ENCODE measurements around the gene USH1G. TPM values are rescaled to one million over a fixed set of nuclear protein-coding genes. Genes with fewer than 3 reads are reported as not detected.
"Not testable (repeated sequence)": the region's sequence is repeated elsewhere in the genome, so short reads cannot be mapped to it uniquely, and the experiment has no call there.

The USH1G gene
- total RNA-seq, 1 donor from 2014 or later: 0.21 TPM

GRCh38 chr17:74907012-74907411 is 16.0 kb downstream of the USH1G start:
- TF ChIP-seq CTCF (IDR thresholded peaks at IDR 0.05): no peak
- Histone ChIP-seq H3K27me3 (ENCODE audit: low read depth) (peaks cover 3% of the 10 kb centered on the region), H3K4me1 (no peaks in the 10 kb centered on the region), H3K4me3 (no peak overlapping the region), H3K27ac (no peak overlapping the region), H3K36me3 (no peaks in the 10 kb centered on the region), H3K9me3 (no peaks in the 10 kb centered on the region)
- intact Hi-C loops (cut with DNase I): no loop called here
- ATAC-seq (no peak), DNase-seq (no peak)

- H3K27ac ChIP-seq; H3K27me3 ChIP-seq (ENCODE audit: low read depth); ATAC-seq; H3K36me3 ChIP-seq; DNase-seq; intact Hi-C loops (cut with DNase I); H3K4me1 ChIP-seq; H3K4me3 ChIP-seq; H3K9me3 ChIP-seq: not testable (repeated sequence)
These were observed 16.8 kb downstream of the USH1G start for GRCh38 chr17:74906214-74906793.

- H3K27ac ChIP-seq: no peak overlapping the region
- DNase-seq (no peak), ATAC-seq (no peak)
- no peaks in the 10 kb centered on the region for H3K4me1 ChIP-seq
- H3K27me3 ChIP-seq (ENCODE audit: low read depth): peaks cover 3% of the 10 kb centered on the region
- H3K9me3 ChIP-seq: no peaks in the 10 kb centered on the region
- H3K36me3 ChIP-seq: no peaks in the 10 kb centered on the region
- intact Hi-C loops (cut with DNase I): no loop called here
- no peak overlapping the region for H3K4me3 ChIP-seq
- no peak for TF ChIP-seq CTCF (IDR thresholded peaks at IDR 0.05)
These were observed 18.2 kb downstream of the USH1G start for GRCh38 chr17:74904687-74905409.

GRCh38 chr17:74903671-74904070 is 19.4 kb downstream of the USH1G start:
- H3K4me3 ChIP-seq: no peak overlapping the region
- ATAC-seq (no peak), DNase-seq (no peak)
- intact Hi-C loops (cut with DNase I): no loop called here
- no peak for TF ChIP-seq CTCF (IDR thresholded peaks at IDR 0.05)
- no peaks in the 10 kb centered on the region for H3K4me1 ChIP-seq
- no peak overlapping the region for H3K27ac ChIP-seq
- H3K27me3 ChIP-seq (ENCODE audit: low read depth): peaks cover 3% of the 10 kb centered on the region
- no peaks in the 10 kb centered on the region for H3K9me3 ChIP-seq
- no peaks in the 10 kb centered on the region for H3K36me3 ChIP-seq

- ATAC-seq (no peak), DNase-seq (no peak)
- intact Hi-C loops (cut with DNase I): no loop called here
- no peaks in the 10 kb centered on the region for H3K4me1 ChIP-seq
- H3K4me3 ChIP-seq: no peak overlapping the region
- peaks cover 3% of the 10 kb centered on the region for H3K27me3 ChIP-seq (ENCODE audit: low read depth)
- H3K36me3 ChIP-seq: no peaks in the 10 kb centered on the region
- no peak for TF ChIP-seq CTCF (IDR thresholded peaks at IDR 0.05)
- H3K9me3 ChIP-seq: no peaks in the 10 kb centered on the region
- H3K27ac ChIP-seq: no peak overlapping the region
These were observed 20.0 kb downstream of the USH1G start for GRCh38 chr17:74903034-74903433.

GRCh38 chr17:74901353-74902135 is 21.5 kb downstream of the USH1G start:
- H3K4me3 ChIP-seq: no peak overlapping the region
- no peak for DNase-seq

More at GRCh38 chr17:74901353-74902135, 21.5 kb downstream of the USH1G start:
- H3K27ac ChIP-seq: no peak overlapping the region
- H3K4me1 ChIP-seq: no peaks in the 10 kb centered on the region
- TF ChIP-seq CTCF (IDR thresholded peaks at IDR 0.05): no peak
- no peaks in the 10 kb centered on the region for H3K36me3 ChIP-seq
- intact Hi-C loops (cut with DNase I): no loop called here
- H3K9me3 ChIP-seq: no peaks in the 10 kb centered on the region
- peaks cover 3% of the 10 kb centered on the region for H3K27me3 ChIP-seq (ENCODE audit: low read depth)
- ATAC-seq: no peak
